Adrenal gland (tissue), 5 donors: ENCODE measurements around the gene SPAG6.

Experiments used
- POLR2A ChIP-seq, 2 donors: fragments of 450-650 bp; IDR thresholded peaks; one replicate each; pipeline ENCODE4 v1.6.1; 2017; ENCODE audit warnings: antibody characterized with exemption in 2 of 2, mild to moderate bottlenecking in 2 of 2, moderate library complexity in 1 of 2
- TF ChIP-seq, protein P1 (sequence below), 6 experiments: fragments of 450-650 bp in 4 of 6; fragments of 200-600 bp in 2 of 6; sonication (generic) in 1 of 6; IDR thresholded peaks; 1 replicate in 5 of 6; 2 replicates in 1 of 6; pipeline versions ENCODE4 v1.5.1 to v1.8.0; 2016 to 2021; ENCODE audit warnings: antibody characterized with exemption in 6 of 6, mild to moderate bottlenecking in 2 of 6, moderate library complexity in 1 of 6
- donor health status: DM: no; HTN: no; CAD: no.

DNA sequence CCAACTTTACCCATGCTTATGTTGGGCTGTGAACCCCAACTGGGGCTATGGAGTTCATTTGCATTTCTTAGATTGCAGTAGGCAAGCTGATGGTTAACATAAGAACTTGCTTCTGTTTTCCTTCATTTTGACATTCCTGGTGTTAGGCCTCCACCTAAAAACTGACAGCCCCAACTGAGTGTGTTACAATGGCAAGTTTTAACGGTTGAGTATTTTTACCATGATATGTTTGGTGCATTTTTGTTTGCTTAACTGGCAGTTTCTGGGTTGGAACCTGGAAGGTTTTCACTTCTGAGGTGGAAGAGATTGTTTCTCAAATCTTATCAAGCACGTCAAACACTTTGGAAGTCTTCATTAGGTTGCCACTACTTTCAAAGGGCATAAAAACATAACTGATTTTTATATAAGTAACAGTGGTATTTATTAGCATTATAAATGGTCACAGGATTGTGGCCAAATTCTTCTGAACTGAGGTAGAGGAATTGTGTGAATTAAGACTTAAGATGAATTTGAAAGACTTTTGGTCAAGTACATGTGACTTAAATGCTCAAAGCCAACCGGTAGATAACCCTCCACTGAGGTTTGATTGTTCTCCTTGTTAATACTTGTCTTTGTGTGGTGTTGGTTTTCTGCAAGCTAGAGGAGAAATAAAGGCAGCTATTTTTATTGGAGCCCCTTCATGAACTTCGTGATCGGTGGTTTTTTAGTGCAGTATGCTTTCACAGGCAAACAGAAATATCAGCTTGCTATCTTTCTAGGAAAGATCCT, 21.6 kb upstream of the SPAG6 start:
- TF ChIP-seq, protein P1, sequence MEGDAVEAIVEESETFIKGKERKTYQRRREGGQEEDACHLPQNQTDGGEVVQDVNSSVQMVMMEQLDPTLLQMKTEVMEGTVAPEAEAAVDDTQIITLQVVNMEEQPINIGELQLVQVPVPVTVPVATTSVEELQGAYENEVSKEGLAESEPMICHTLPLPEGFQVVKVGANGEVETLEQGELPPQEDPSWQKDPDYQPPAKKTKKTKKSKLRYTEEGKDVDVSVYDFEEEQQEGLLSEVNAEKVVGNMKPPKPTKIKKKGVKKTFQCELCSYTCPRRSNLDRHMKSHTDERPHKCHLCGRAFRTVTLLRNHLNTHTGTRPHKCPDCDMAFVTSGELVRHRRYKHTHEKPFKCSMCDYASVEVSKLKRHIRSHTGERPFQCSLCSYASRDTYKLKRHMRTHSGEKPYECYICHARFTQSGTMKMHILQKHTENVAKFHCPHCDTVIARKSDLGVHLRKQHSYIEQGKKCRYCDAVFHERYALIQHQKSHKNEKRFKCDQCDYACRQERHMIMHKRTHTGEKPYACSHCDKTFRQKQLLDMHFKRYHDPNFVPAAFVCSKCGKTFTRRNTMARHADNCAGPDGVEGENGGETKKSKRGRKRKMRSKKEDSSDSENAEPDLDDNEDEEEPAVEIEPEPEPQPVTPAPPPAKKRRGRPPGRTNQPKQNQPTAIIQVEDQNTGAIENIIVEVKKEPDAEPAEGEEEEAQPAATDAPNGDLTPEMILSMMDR (IDR thresholded peaks at IDR 0.05): no peak
- TF ChIP-seq POLR2A (IDR thresholded peaks at IDR 0.05): no peak
